ENCODE results near the gene NTMT1. TPM values are rescaled to one million over a fixed set of nuclear protein-coding genes. Genes with fewer than 3 reads are reported as not detected.

NTMT1 gene
- polyA plus RNA-seq, 2 of the 4 experiments (the other 2 are of a cell fraction), result 49.4 to 92.2 TPM

DNA sequence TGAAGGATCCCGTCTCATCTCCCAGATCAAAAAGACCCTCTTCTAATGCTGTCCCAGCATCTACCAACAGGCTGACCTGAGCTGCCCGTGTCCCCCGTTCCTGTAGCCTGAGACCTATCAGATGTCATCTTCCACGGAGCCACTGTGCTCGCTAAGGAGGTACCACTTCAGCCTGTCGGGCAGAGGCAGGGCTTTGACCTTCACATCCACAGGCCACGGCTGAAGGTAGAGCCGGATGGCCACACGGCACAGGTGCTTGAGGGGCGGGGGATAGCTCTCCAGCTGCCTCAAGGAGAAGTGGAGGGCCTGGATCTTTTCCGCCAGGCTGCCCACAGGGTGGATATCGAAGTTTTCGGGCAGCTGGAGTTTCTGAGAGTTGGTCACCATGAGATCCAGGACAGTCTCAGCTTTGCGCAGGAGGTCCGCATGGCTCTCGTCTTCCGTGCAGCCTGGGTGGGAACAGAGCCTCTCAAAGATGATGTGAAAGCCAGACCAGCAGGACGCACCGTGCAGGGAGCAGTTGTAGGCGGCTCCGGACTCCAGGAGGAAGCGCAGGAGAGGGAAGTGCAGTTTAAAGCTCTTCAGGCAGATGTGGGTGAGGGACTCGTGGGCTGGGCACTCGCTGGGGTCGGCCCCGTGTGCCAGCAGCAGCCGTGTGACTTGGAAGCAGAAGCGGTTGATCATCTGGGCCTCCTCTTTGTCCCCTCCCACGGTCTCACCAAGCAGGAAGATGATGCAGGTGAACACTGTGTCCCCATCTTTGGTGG lies 11.9 kb downstream of the NTMT1 start:
- CTCF ChIA-PET, result interaction anchor here (3.1 to 26.2 kb wide), 5 partner anchors 10 to 504 kb away, joined by 16 to 947 read pairs (median 136); partner anchors contain the start of gene NTMT1
- TF ChIP-seq CHD4 (IDR thresholded peaks at IDR 0.05; ENCODE audit: borderline replicate concordance) (no peak), MAZ (IDR thresholded peaks at IDR 0.05; ENCODE audit: borderline replicate concordance, low read depth, low read length) (no peak), RAD21 (conservative IDR thresholded peaks at IDR 0.05 in 1 of 2, IDR thresholded peaks at IDR 0.05 in 1 of 2) (no peak), POLR2AphosphoS2 (conservative IDR thresholded peaks at IDR 0.05; ENCODE audit: low read length) (no peak), TP53 (CRISPR knock-in tag; IDR thresholded peaks at IDR 0.05) (no peak), HOXB5 (CRISPR knock-in tag; IDR thresholded peaks at IDR 0.05) (no peak), JUNB (IDR thresholded peaks at IDR 0.05) (no peak), CEBPB (IDR thresholded peaks at IDR 0.05) (no peak), BHLHE40 (IDR thresholded peaks at IDR 0.05; ENCODE audit: low read depth, low read length) (no peak), GATA3 (IDR thresholded peaks at IDR 0.05; ENCODE audit: borderline replicate concordance) (no peak), RFX5 (IDR thresholded peaks at IDR 0.05) (no peak), KDM1A (IDR thresholded peaks at IDR 0.05; ENCODE audit: low read depth) (no peak)
- TF ChIP-seq, protein P1, sequence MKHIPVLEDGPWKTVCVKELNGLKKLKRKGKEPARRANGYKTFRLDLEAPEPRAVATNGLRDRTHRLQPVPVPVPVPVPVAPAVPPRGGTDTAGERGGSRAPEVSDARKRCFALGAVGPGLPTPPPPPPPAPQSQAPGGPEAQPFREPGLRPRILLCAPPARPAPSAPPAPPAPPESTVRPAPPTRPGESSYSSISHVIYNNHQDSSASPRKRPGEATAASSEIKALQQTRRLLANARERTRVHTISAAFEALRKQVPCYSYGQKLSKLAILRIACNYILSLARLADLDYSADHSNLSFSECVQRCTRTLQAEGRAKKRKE (CRISPR knock-in tag; IDR thresholded peaks at IDR 0.05; ENCODE audit: low read depth), result no peak
- TF ChIP-seq, protein P2, sequence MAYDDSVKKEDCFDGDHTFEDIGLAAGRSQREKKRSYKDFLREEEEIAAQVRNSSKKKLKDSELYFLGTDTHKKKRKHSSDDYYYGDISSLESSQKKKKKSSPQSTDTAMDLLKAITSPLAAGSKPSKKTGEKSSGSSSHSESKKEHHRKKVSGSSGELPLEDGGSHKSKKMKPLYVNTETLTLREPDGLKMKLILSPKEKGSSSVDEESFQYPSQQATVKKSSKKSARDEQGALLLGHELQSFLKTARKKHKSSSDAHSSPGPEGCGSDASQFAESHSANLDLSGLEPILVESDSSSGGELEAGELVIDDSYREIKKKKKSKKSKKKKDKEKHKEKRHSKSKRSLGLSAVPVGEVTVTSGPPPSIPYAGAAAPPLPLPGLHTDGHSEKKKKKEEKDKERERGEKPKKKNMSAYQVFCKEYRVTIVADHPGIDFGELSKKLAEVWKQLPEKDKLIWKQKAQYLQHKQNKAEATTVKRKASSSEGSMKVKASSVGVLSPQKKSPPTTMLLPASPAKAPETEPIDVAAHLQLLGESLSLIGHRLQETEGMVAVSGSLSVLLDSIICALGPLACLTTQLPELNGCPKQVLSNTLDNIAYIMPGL (CRISPR knock-in tag; IDR thresholded peaks at IDR 0.05; ENCODE audit: borderline replicate concordance), result no peak
- TF ChIP-seq, protein P3, sequence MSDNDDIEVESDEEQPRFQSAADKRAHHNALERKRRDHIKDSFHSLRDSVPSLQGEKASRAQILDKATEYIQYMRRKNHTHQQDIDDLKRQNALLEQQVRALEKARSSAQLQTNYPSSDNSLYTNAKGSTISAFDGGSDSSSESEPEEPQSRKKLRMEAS (IDR thresholded peaks at IDR 0.05), result no peak
- TF ChIP-seq, protein P4, sequence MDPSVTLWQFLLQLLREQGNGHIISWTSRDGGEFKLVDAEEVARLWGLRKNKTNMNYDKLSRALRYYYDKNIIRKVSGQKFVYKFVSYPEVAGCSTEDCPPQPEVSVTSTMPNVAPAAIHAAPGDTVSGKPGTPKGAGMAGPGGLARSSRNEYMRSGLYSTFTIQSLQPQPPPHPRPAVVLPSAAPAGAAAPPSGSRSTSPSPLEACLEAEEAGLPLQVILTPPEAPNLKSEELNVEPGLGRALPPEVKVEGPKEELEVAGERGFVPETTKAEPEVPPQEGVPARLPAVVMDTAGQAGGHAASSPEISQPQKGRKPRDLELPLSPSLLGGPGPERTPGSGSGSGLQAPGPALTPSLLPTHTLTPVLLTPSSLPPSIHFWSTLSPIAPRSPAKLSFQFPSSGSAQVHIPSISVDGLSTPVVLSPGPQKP (IDR thresholded peaks at IDR 0.05; ENCODE audit: low read depth, low read length), result no peak
- TF ChIP-seq, protein P5, sequence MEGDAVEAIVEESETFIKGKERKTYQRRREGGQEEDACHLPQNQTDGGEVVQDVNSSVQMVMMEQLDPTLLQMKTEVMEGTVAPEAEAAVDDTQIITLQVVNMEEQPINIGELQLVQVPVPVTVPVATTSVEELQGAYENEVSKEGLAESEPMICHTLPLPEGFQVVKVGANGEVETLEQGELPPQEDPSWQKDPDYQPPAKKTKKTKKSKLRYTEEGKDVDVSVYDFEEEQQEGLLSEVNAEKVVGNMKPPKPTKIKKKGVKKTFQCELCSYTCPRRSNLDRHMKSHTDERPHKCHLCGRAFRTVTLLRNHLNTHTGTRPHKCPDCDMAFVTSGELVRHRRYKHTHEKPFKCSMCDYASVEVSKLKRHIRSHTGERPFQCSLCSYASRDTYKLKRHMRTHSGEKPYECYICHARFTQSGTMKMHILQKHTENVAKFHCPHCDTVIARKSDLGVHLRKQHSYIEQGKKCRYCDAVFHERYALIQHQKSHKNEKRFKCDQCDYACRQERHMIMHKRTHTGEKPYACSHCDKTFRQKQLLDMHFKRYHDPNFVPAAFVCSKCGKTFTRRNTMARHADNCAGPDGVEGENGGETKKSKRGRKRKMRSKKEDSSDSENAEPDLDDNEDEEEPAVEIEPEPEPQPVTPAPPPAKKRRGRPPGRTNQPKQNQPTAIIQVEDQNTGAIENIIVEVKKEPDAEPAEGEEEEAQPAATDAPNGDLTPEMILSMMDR (IDR thresholded peaks at IDR 0.05), result no peak

DNA sequence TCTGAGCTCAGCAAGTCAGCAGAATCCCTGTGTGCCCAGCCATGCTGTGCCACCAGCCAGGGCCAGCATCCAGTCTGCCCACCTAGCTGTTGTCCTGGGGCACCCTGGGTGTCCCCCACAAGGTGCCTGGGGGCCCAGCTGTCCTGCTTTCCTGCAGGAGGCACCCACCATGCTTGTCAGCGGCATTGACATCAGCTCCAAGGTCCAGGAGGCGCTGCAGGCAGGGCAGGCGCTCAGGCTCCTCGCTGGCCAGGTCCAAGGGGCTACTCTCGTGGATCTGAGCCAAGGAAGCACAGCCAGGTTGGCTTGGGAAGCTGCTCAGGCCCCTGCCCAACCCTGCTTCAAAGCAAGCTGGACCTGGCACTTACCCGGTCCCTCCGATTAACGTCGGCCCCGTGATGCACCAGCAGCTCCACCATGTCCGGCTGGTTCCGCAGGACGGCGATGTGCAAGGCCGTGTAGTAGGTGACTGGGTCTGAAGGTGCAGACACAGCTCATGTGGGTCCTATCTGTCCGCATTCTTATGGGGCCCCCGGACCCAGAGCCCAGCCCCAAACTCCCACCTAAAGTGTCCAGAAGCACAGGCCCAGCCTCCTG lies 13.2 kb downstream of the NTMT1 start:
- TF ChIP-seq RARB (CRISPR knock-in tag; IDR thresholded peaks at IDR 0.05), result no peak
- TF ChIP-seq POLR2AphosphoS2 (conservative IDR thresholded peaks at IDR 0.05; ENCODE audit: low read length), result peak; percentile 18; the same call in 1 of the 2 replicates
- TF ChIP-seq EHF (CRISPR knock-in tag; IDR thresholded peaks at IDR 0.05), result no peak
- DNase-seq (ENCODE audit: low read depth in 1 of 2, low spot score in 1 of 2) (no peak), FAIRE-seq (no peak), ATAC-seq (no peak)
- POLR2A ChIA-PET, result interaction anchor here (1.0 to 1.7 kb wide), 3 partner anchors 13 to 499 kb away, joined by 3 to 5 read pairs (median 3); partner anchors contain the start of gene NTMT1
- peaks cover 18% of the 10 kb centered on the region for H3K4me1 ChIP-seq
- no peak overlapping the region for H3K27ac ChIP-seq
- CTCF ChIA-PET, result interaction anchor here (1.0 to 26.2 kb wide), 10 partner anchors 11 to 505 kb away, joined by 3 to 947 read pairs (median 10); partner anchors contain the start of genes C9orf50 and NTMT1
- H3K4me3 ChIP-seq, result no peak overlapping the region
- H3K4me2 ChIP-seq, result no peak overlapping the region
- no peaks in the 10 kb centered on the region for H3K9me3 ChIP-seq
- WGBS (ENCODE audit: missing lambda C conversion rate), result 95% methylated on average over 15 of the region's 17 CpGs

More for the DNA sequence above, 11.9 kb downstream of the NTMT1 start:
- Histone ChIP-seq H3K9me3 (no peaks in the 10 kb centered on the region), H3K4me2 (no peak overlapping the region), H3K27ac (no peak overlapping the region), H3K4me3 (no peak overlapping the region), H3K4me1 (peaks cover 17% of the 10 kb centered on the region)
- POLR2A ChIA-PET, result interaction anchor here (0.8 to 1.8 kb wide), 3 partner anchors 11 to 506 kb away, joined by 3 to 4 read pairs (median 3); no protein-coding TSS in a partner anchor
- WGBS (ENCODE audit: missing lambda C conversion rate), result 90% methylated on average over 26 of the region's 29 CpGs
- ATAC-seq, result no peak
- FAIRE-seq, result no peak
- DNase-seq (ENCODE audit: low read depth in 1 of 2, low spot score in 1 of 2), result no peak

All from A549 (cell line).